Measurements from ENCODE around the gene NSUN7. TPM values are rescaled to one million over a fixed set of nuclear protein-coding genes. Genes with fewer than 3 reads are reported as not detected.

NSUN7 gene, protein sequence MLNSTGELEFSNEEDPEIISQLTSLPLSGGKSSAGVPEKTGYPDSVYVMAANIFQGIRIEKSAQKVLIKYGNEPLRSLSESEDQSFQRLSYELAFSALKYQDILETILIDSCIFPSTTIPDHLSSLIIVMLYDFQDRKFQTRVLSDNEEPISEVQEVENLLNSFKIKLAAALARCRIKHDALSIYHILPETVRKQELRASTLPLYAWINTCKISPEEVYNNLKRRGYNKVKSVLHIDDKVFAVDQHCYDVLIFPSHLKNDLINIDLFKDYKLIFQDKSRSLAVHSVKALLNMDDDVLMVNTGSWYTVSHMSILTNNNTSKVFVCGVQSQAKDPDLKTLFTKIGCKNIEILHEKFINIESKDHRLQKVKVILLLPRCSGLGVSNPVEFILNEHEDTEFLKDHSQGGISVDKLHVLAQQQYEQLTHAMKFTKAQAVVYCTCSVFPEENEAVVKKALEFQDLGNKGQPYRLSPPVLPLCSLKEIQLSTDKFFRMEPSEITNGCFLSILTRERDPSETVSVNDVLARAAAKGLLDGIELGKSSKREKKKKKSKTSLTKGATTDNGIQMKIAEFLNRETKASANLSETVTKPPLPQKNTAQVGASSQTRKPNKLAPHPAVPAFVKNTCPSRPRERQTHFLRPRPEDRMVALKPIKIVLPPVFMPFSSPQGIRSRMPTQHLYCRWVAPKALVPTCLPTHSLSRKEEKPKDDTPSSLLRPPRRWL
- total RNA-seq (2011; cell fraction: chromatin; rRNA removed; ENCODE audit: low replicate concordance) = not detected in 2 replicates
- not detected in 2 replicates for total RNA-seq (2011; cell fraction: nucleolus; rRNA removed)
- not detected in 2 replicates for total RNA-seq (2011; cell fraction: nucleoplasm; rRNA removed)
- total RNA-seq (2014; rRNA removed) = not detected in 2 replicates
- not detected in 2 replicates for total RNA-seq (2014; rRNA removed; fragmentation: Illumina TruSeq; extraction: Trizol)
- not detected in 2 replicates for total RNA-seq (2015; rRNA removed; fragmentation: Illumina TruSeq; extraction: Trizol)
- total RNA-seq (2021) = not detected in 2 replicates
- not detected in 2 replicates for polyA plus RNA-seq (2011; rRNA removed)
- not detected in 2 replicates for polyA plus RNA-seq (2011; cell fraction: cytosol; rRNA removed)
- polyA plus RNA-seq (2011; cell fraction: nucleus; rRNA removed) = not detected in 2 replicates
- polyA plus RNA-seq (2012) = 0.10 TPM in 1 of 2 replicates, not detected in the other
- polyA plus RNA-seq (2014; fragmentation: Illumina TruSeq; extraction: Trizol) = not detected in 2 replicates
- not detected for polyA plus RNA-seq (2014; fragmentation: Nextera tagmentation; extraction: Ambion mirVana)
- polyA plus RNA-seq (2014; rRNA removed) = not detected in 2 replicates
- not detected in 2 replicates for polyA minus RNA-seq (2011; rRNA and poly(A)+ RNA removed)
- not detected in 2 replicates for polyA minus RNA-seq (2011; cell fraction: cytosol; rRNA and poly(A)+ RNA removed)
- polyA minus RNA-seq (2011; cell fraction: nucleus; rRNA and poly(A)+ RNA removed) = not detected in 2 replicates
- percentile 6 among the genes with signal in this experiment for Bru-seq, nascent RNA
- BruChase-seq, experiment 1, labeled RNA remaining after a 2-hour chase = percentile 4 among the genes with signal in this experiment
- BruChase-seq, experiment 2, labeled RNA remaining after a 6-hour chase = percentile 5 among the genes with signal in this experiment
- long read RNA-seq, experiment 1 = 0 reads
- long read RNA-seq, experiment 2, partial matches to known transcripts = 0 of 1 reads
- long read RNA-seq, experiment 2, other reads (novel, unspliced or antisense) = 1 of 1 reads
- long read RNA-seq, experiment 3 = 0 reads

DNA sequence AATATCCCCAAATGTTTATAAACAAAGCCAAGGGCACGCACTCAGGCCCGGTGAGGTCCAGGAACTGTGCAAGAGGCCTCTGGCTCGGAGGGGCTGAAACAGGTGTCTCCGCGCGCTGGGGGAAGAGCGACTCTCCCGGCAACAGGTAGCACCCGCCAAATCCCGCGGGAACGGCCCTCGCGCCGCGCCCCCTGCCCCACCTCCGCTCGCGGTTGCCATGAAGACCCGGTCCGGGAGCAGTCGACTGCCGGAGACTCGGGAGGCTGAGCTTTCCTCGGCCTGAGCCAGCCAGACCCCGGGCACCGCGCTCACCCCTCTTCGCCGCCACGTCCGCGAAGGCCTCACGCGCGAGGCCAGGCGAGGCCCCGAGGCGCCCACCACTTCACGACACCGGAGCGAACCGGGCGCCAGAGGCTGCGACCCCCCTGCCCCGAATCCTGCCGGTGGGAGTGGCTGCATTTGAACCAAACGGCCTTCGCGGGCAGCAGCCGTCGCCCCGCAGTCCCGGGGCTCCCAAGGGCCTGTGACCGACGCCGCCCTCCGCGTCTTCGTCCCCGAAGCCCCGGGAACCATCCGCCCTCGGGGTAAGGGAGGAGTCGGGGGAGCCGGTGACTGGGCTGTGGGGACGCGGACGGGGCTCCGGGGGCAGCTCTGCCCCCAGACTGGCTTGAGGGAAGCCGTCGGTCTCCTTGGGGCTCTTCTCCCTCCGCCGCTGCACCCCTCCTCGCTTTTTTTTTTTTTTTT, at the start of gene NSUN7:
TSS of gene NSUN7 (plus strand) at position 239 of the 744 bp plus-strand sequence. CDS start 739 bp downstream, outside the sequence.
- CTCF ChIA-PET (ENCODE audit: low intra/inter-chr PET ratio) = no interaction called here
- no peak for DNase-seq (ENCODE audit: extremely low read depth in 1 of 4, low spot score in 3 of 4)

More for the DNA sequence above, at the start of gene NSUN7:
- no peak within 1 kb of the TSS for H3K9ac ChIP-seq (ENCODE audit: insufficient read depth in 1 of 2, low read depth in 2 of 2, low read length in 2 of 2)
- ATAC-seq (peak; percentile 23; the same call in 2 of the 3 replicates), FAIRE-seq (no peak)
- no peak within 1 kb of the TSS for H3K27ac ChIP-seq (ENCODE audit: extremely low read depth, low read depth, low read length)
- intact Hi-C loops (cut with micrococcal nuclease) = no loop called here
- BruUV-seq (replicated peaks) = no TSS peak
- H3K9me3 ChIP-seq (replicated peaks; ENCODE audit: control insufficient read depth, insufficient read depth, low read depth, low read length) = no peaks in the 10 kb centered on the region
- H3K36me3 ChIP-seq (ENCODE audit: control insufficient read depth, insufficient read depth, low read length) = no peaks in the 10 kb centered on the region
- 33% methylated on average over 44 of the region's 75 CpGs for WGBS (ENCODE audit: insufficient coverage, low coverage, missing lambda C conversion rate)
- no peaks in the 10 kb centered on the region for H3K79me2 ChIP-seq (ENCODE audit: control insufficient read depth, insufficient read depth, low read length)
- no peak within 1 kb of the TSS for H3K4me3 ChIP-seq
- no peaks in the 10 kb centered on the region for H3K9me1 ChIP-seq (ENCODE audit: control insufficient read depth, insufficient read depth, low read length)
- in situ Hi-C loops (cut with MboI) = no loop called here
- H4K20me1 ChIP-seq (replicated peaks; ENCODE audit: control insufficient read depth, insufficient read depth, low read length) = no peaks in the 10 kb centered on the region
- peaks cover 0 to 8% of the 10 kb centered on the region in 2 experiments; a peak in 2 of 5 replicates for H3K4me1 ChIP-seq (replicated peaks in 1 of 2; ENCODE audit: control insufficient read depth in 2 of 2, insufficient read depth in 2 of 2, low read length in 2 of 2)
- TF ChIP-seq CHD2 (IDR thresholded peaks at IDR 0.05; ENCODE audit: low read depth, low read length) (peak; percentile 48), ATF7 (IDR thresholded peaks at IDR 0.05) (no peak)
- H3K27me3 ChIP-seq (ENCODE audit: control insufficient read depth in 2 of 2, insufficient read depth in 2 of 2, low read length in 2 of 2) = peaks cover 21 to 23% of the 10 kb centered on the region in 2 experiments; a peak in 4 of 5 replicates
- H3K4me2 ChIP-seq (ENCODE audit: insufficient read depth, low read length) = no peak within 1 kb of the TSS
- 0 out of 2 replicates have a peak within 1 kb of the TSS, but pooled peaks have one; percentile 0 for H2AFZ ChIP-seq (ENCODE audit: low read depth, low read length)
- POLR2A ChIA-PET = no interaction called here

Measured in K562 (cell line).